ENCODE data around the gene AVPR1B. TPM values are rescaled to one million over a fixed set of nuclear protein-coding genes. Genes with fewer than 3 reads are reported as not detected.

The AVPR1B gene
- total RNA-seq: not detected in 2 replicates

DNA sequence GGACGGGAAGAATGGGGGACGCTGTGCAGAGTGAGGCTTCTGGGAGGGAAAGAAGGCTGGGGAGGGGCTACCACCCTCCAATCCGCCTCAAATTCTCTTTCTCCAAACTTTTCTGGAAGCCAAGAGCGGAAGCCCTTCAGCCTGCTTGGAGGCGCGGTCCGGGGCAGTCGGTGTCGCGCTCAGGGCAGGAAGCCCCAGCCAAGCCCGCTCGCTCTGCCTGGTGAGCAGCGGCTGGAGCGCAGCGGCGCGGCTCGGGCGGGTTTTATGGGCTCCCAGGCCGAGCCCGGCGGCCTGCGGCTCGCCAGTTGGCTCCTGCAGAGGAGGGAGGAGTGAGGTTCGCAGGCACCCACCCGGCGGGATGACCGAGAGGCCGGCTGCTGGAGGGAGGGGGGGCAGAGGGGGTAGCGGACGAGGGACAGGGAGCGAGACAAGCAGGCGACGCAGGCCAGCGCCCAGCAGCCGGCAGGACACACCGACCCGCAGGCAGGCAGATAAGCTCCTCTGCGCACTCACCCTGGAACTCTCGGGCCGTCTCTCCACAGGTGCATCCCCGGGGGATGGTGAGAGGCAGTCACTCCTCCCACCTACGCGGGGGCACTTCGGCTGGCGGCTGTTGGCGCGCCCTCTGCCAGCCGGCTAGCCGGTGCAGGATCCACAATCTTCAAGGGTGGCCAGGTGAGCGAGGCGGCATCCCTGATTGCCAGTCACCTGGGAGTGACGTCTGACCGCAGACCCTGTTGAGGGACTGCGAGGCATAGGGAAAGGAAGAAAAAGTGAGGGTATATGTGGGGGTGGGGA is at the start of gene AVPR1B:
AVPR1B (minus strand) TSS at position 238 of the 798 bp plus-strand sequence. CDS start 498 bp downstream, outside the sequence.

Other genes with a start within 250 kb of the AVPR1B start
- 0.07 and 0.19 TPM in 2 replicates for gene SLC26A9, start 173.9 kb downstream of the AVPR1B start, total RNA-seq
- gene RAB7B, start 114.0 kb downstream of the AVPR1B start, total RNA-seq: 35.4 and 45.1 TPM in 2 replicates
- gene CTSE, start 93.5 kb downstream of the AVPR1B start, total RNA-seq: 0.28 TPM in 1 of 2 replicates, not detected in the other
- not detected in 2 replicates for gene RHEX, start 64.2 kb downstream of the AVPR1B start, total RNA-seq
- 5.1 and 7.1 TPM in 2 replicates for gene FAM72A, start 85.5 kb upstream of the AVPR1B start, total RNA-seq
- gene SRGAP2, start 86.2 kb upstream of the AVPR1B start, total RNA-seq: 20.1 and 20.3 TPM in 2 replicates